ENCODE results near the gene RASGRP4. TPM values are rescaled to one million over a fixed set of nuclear protein-coding genes. Genes with fewer than 3 reads are reported as not detected.

RASGRP4 gene
- total RNA-seq, 1 experiment from 2014 or later = not detected

- H3K4me2 ChIP-seq (ENCODE audit: low read length) = no peak overlapping the region
- no peaks in the 10 kb centered on the region for H3K27me3 ChIP-seq (ENCODE audit: insufficient read depth, low read length)
- peaks cover 45 to 50% of the 10 kb centered on the region in 2 experiments for H3K36me3 ChIP-seq (ENCODE audit: control insufficient read depth in 1 of 2, insufficient read depth in 2 of 2, low read length in 2 of 2)
- H3K4me3 ChIP-seq (replicated peaks in 1 of 2; ENCODE audit: low read depth in 1 of 2, low read length in 2 of 2) = no peak overlapping the region
- TF ChIP-seq EGR1 (IDR thresholded peaks at IDR 0.05; ENCODE audit: low read depth) (no peak), SRF (IDR thresholded peaks at IDR 0.05; ENCODE audit: low read depth) (no peak), SIN3A (IDR thresholded peaks at IDR 0.05; ENCODE audit: low read depth) (no peak), EZH2 (IDR thresholded peaks at IDR 0.05) (no peak), SP1 (IDR thresholded peaks at IDR 0.05; ENCODE audit: low read depth) (no peak), POLR2A (IDR thresholded peaks at IDR 0.05; ENCODE audit: borderline replicate concordance, extremely low read depth, insufficient read depth, insufficient read length) (no peak), FOSL1 (IDR thresholded peaks at IDR 0.05; ENCODE audit: low read depth) (no peak), EZH2phosphoT487 (IDR thresholded peaks at IDR 0.05; ENCODE audit: borderline replicate concordance) (no peak), MAX (IDR thresholded peaks at IDR 0.05) (no peak)
- TF ChIP-seq, protein P1, sequence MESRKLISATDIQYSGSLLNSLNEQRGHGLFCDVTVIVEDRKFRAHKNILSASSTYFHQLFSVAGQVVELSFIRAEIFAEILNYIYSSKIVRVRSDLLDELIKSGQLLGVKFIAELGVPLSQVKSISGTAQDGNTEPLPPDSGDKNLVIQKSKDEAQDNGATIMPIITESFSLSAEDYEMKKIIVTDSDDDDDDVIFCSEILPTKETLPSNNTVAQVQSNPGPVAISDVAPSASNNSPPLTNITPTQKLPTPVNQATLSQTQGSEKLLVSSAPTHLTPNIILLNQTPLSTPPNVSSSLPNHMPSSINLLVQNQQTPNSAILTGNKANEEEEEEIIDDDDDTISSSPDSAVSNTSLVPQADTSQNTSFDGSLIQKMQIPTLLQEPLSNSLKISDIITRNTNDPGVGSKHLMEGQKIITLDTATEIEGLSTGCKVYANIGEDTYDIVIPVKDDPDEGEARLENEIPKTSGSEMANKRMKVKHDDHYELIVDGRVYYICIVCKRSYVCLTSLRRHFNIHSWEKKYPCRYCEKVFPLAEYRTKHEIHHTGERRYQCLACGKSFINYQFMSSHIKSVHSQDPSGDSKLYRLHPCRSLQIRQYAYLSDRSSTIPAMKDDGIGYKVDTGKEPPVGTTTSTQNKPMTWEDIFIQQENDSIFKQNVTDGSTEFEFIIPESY (IDR thresholded peaks at IDR 0.05; ENCODE audit: extremely low read depth, insufficient replicate concordance, low read length) = no peak
- intact Hi-C loops (cut with micrococcal nuclease) = no loop called here
- H3K9ac ChIP-seq (ENCODE audit: low read length) = no peak overlapping the region
- no peak overlapping the region for H2AFZ ChIP-seq (ENCODE audit: low read depth, low read length, poor library complexity, severe bottlenecking)
- H3K79me2 ChIP-seq (ENCODE audit: insufficient read depth, low read length) = peaks cover 56% of the 10 kb centered on the region
- H3K9me2 ChIP-seq (ENCODE audit: insufficient read depth) = no peaks in the 10 kb centered on the region
- no peaks in the 10 kb centered on the region for H4K20me1 ChIP-seq (ENCODE audit: insufficient read depth)
- no peak overlapping the region for H3K27ac ChIP-seq (ENCODE audit: low read depth, low read length)
- RAD21 ChIA-PET (ENCODE audit: low non-redundant PET in 1 of 2, low total read pairs in 2 of 2, uncharacterized antibody in 2 of 2, unreplicated experiment in 2 of 2) = no interaction called here
- BruUV-seq (replicated peaks) = no TSS peak
- no peak for DNase-seq (ENCODE audit: low read depth, low spot score)
- CTCF ChIA-PET = no interaction called here
- H3K4me1 ChIP-seq (ENCODE audit: control insufficient read depth in 1 of 2, insufficient read depth in 2 of 2, low read length in 2 of 2) = peaks cover 8 to 20% of the 10 kb centered on the region in 2 experiments
- ATAC-seq = no peak
- POLR2A ChIA-PET = no interaction called here
- no peaks in the 10 kb centered on the region for H3K9me3 ChIP-seq (ENCODE audit: control insufficient read depth in 1 of 2, insufficient read depth in 1 of 2, low read depth in 1 of 2, low read length in 2 of 2)
These were observed 47.2 kb downstream of the RASGRP4 start for GRCh38 chr19:38378866-38379265.

Data from HCT116 (cell line).